Astrocyte (in vitro differentiated cells and primary cell): Measurements from ENCODE around the gene BNIP2. TPM values are rescaled to one million over a fixed set of nuclear protein-coding genes. Genes with fewer than 3 reads are reported as not detected.

Source experiments
- DNase-seq: peaks from one replicate; pipeline ENCODE4 v3.0.0-alpha.2; 2010; ENCODE audit warnings: low read depth
- FAIRE-seq: peaks from 2 replicates; lab custom pipeline; 2011; peaks lifted over from hg19 to GRCh38; lab: Jason Lieb, UNC
- H2AFZ ChIP-seq: 2 replicates; pipeline ENCODE4 v1.6.0; 2012; ENCODE audit warnings: low read depth, low read length, inconsistent platforms
- H3K27ac ChIP-seq: 2 replicates; pipeline ENCODE4 v1.5.1; 2011; ENCODE audit warnings: low read depth, low read length, inconsistent platforms
- H3K27me3 ChIP-seq: 2 replicates; pipeline ENCODE4 v1.6.0; 2011; ENCODE audit warnings: low read length, inconsistent platforms; ENCODE audit not compliant: insufficient read depth
- H3K36me3 ChIP-seq: 2 replicates; pipeline ENCODE4 v1.5.1; 2011; ENCODE audit warnings: low read length, inconsistent platforms; ENCODE audit not compliant: insufficient read depth
- H3K4me1 ChIP-seq: 2 replicates; pipeline ENCODE4 v1.5.1; 2011; ENCODE audit warnings: low read length, inconsistent platforms; ENCODE audit not compliant: insufficient read depth
- H3K4me2 ChIP-seq: 2 replicates; pipeline ENCODE4 v1.6.0; 2012; ENCODE audit warnings: low read length, inconsistent platforms
- H3K4me3 ChIP-seq: 2 replicates; pipeline ENCODE4 v1.5.1; 2011; ENCODE audit warnings: low read depth, mild to moderate bottlenecking, low read length, inconsistent platforms; ENCODE audit not compliant: insufficient read depth
- H3K79me2 ChIP-seq: 2 replicates; pipeline ENCODE4 v1.6.0; 2012; ENCODE audit warnings: mild to moderate bottlenecking, low read length, inconsistent platforms; ENCODE audit not compliant: insufficient read depth
- H3K9ac ChIP-seq: 2 replicates; pipeline ENCODE4 v1.6.0; 2012; ENCODE audit warnings: mild to moderate bottlenecking, low read length, inconsistent platforms
- H3K9me3 ChIP-seq: 2 replicates; pipeline ENCODE4 v1.5.1; 2012; ENCODE audit warnings: low read depth, mild to moderate bottlenecking, low read length, inconsistent platforms; ENCODE audit not compliant: insufficient read depth
- H4K20me1 ChIP-seq: 2 replicates; pipeline ENCODE4 v1.6.0; 2012; ENCODE audit warnings: low read length, inconsistent platforms; ENCODE audit not compliant: insufficient read depth
- H3K27ac Mint-ChIP-seq: one replicate; pipeline ENCODE4 v1.8.0; 2021; ENCODE audit warnings: mild to moderate bottlenecking, mixed read lengths; ENCODE audit not compliant: unreplicated experiment
- H3K27me3 Mint-ChIP-seq: one replicate; pipeline ENCODE4 v1.8.0; 2021; ENCODE audit warnings: low read depth, mixed read lengths; ENCODE audit not compliant: unreplicated experiment
- H3K36me3 Mint-ChIP-seq: one replicate; pipeline ENCODE4 v1.8.0; 2021; ENCODE audit warnings: low read depth, mixed read lengths; ENCODE audit not compliant: unreplicated experiment
- H3K4me1 Mint-ChIP-seq: one replicate; pipeline ENCODE4 v1.8.0; 2021; ENCODE audit warnings: low read depth, mixed read lengths; ENCODE audit not compliant: unreplicated experiment
- H3K4me3 Mint-ChIP-seq: one replicate; pipeline ENCODE4 v1.8.0; 2021; ENCODE audit warnings: mild to moderate bottlenecking, moderate library complexity, mixed read lengths; ENCODE audit not compliant: unreplicated experiment
- H3K9me3 Mint-ChIP-seq: one replicate; pipeline ENCODE4 v1.8.0; 2021; ENCODE audit warnings: mild to moderate bottlenecking, mixed read lengths; ENCODE audit not compliant: unreplicated experiment
- CTCF ChIP-seq: IDR thresholded peaks from 2 replicates; pipeline ENCODE4 v1.5.1; 2011; ENCODE audit warnings: low read depth, mild to moderate bottlenecking, inconsistent platforms, low read length, moderate library complexity; ENCODE audit not compliant: insufficient read depth
- EZH2 ChIP-seq: IDR thresholded peaks from 2 replicates; pipeline ENCODE4 v1.6.1; 2012; ENCODE audit warnings: mild to moderate bottlenecking, low read length, inconsistent platforms; ENCODE audit not compliant: insufficient read depth
- total RNA-seq: library from RNA; stranded (reverse); gene quantifications from 2 replicates; pipeline ENCODE4 v1.2.1, GENCODE V29; 2021

BNIP2 gene
- total RNA-seq, 1 donor from 2014 or later = 73.1 TPM

- H3K9me3 Mint-ChIP-seq = no peaks in the 10 kb centered on the region
- no peaks in the 10 kb centered on the region for H3K9me3 ChIP-seq
- TF ChIP-seq CTCF (no peak), EZH2 (no peak)
- no peak for FAIRE-seq
- peaks cover 5% of the 10 kb centered on the region for H3K36me3 ChIP-seq
- H3K4me3 ChIP-seq = peak overlapping the region; percentile 97
- peak overlapping the region; percentile 90 for H3K4me3 Mint-ChIP-seq
- peaks cover 14% of the 10 kb centered on the region for H3K4me1 ChIP-seq
- peak overlapping the region; percentile 71 for H2AFZ ChIP-seq
- peaks cover 58% of the 10 kb centered on the region for H3K79me2 ChIP-seq
- H3K27me3 ChIP-seq = no peaks in the 10 kb centered on the region
- H3K27me3 Mint-ChIP-seq = no peaks in the 10 kb centered on the region
- H3K4me1 Mint-ChIP-seq = peaks cover 16% of the 10 kb centered on the region
- peak overlapping the region; percentile 87 for H3K4me2 ChIP-seq
- H3K36me3 Mint-ChIP-seq = no peaks in the 10 kb centered on the region
- DNase-seq = peak; percentile 67
- peak overlapping the region; percentile 98 for H3K27ac ChIP-seq
- peak overlapping the region; percentile 95 for H3K27ac Mint-ChIP-seq
- H3K9ac ChIP-seq = peak overlapping the region; percentile 99
- peaks cover 49% of the 10 kb centered on the region for H4K20me1 ChIP-seq
Observed at GRCh38 chr15:59688423-59688781, 718 bp downstream of the BNIP2 start.

GRCh38 chr15:59687836-59688235, 1.3 kb downstream of the BNIP2 start:
- Histone ChIP-seq H3K4me1 (peaks cover 14% of the 10 kb centered on the region), H3K4me2 (peak overlapping the region; percentile 87), H3K9me3 (no peaks in the 10 kb centered on the region), H3K27ac (peak overlapping the region; percentile 98), H3K27me3 (no peaks in the 10 kb centered on the region), H3K79me2 (peaks cover 63% of the 10 kb centered on the region), H3K9ac (peak overlapping the region; percentile 99), H4K20me1 (peaks cover 55% of the 10 kb centered on the region), H3K4me3 (peak overlapping the region; percentile 97), H3K36me3 (peaks cover 5% of the 10 kb centered on the region), H2AFZ (no peak overlapping the region)
- Mint-ChIP-seq H3K4me1 (peaks cover 16% of the 10 kb centered on the region), H3K9me3 (no peaks in the 10 kb centered on the region), H3K36me3 (peaks cover 3% of the 10 kb centered on the region), H3K27ac (peak overlapping the region; percentile 95), H3K27me3 (no peaks in the 10 kb centered on the region), H3K4me3 (peak overlapping the region; percentile 90)
- peak; percentile 20 for DNase-seq
- TF ChIP-seq CTCF = no peak
- no peak for TF ChIP-seq EZH2
- no peak for FAIRE-seq

- no peak overlapping the region for H3K27ac Mint-ChIP-seq
- H3K27me3 Mint-ChIP-seq = no peaks in the 10 kb centered on the region
- H3K36me3 ChIP-seq = peaks cover 5% of the 10 kb centered on the region
- peaks cover 14% of the 10 kb centered on the region for H3K4me1 ChIP-seq
- TF ChIP-seq EZH2 (no peak), CTCF (no peak)
- peaks cover 77% of the 10 kb centered on the region for H3K79me2 ChIP-seq
- peaks cover 68% of the 10 kb centered on the region for H4K20me1 ChIP-seq
- H3K9me3 Mint-ChIP-seq = no peaks in the 10 kb centered on the region
- DNase-seq = no peak
- peak overlapping the region; percentile 27 for H3K4me2 ChIP-seq
- H3K36me3 Mint-ChIP-seq = peaks cover 6% of the 10 kb centered on the region
- H3K4me1 Mint-ChIP-seq = peaks cover 16% of the 10 kb centered on the region
- no peak overlapping the region for H3K4me3 ChIP-seq
- no peaks in the 10 kb centered on the region for H3K9me3 ChIP-seq
- no peak overlapping the region for H3K9ac ChIP-seq
- H3K4me3 Mint-ChIP-seq = peak overlapping the region; percentile 72
- no peak overlapping the region for H3K27ac ChIP-seq
- no peak for FAIRE-seq
- H2AFZ ChIP-seq = no peak overlapping the region
- H3K27me3 ChIP-seq = no peaks in the 10 kb centered on the region
Observed at GRCh38 chr15:59686389-59686788, 2.7 kb downstream of the BNIP2 start.
